ENCODE results near the gene ODAD2.

DNA sequence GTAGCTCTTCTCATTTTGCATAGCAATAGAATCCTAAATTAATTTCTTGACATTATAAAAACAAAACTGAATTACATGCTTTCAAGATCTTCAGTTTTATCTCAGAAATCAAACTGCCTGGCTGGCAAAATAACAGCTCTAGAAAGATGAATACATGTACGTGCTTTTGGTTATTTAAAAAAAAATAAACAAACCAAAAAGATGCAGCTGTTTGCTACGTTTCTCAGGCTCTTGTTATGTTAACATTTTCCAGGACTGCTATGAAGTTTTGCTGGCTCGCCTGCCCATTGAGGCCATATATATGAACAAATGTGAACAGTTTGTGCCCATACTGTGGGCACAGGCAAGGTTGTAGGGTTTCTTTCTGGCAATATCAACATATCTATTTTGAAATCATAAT is 86.6 kb downstream of the ODAD2 start:
- TF ChIP-seq, protein P1, sequence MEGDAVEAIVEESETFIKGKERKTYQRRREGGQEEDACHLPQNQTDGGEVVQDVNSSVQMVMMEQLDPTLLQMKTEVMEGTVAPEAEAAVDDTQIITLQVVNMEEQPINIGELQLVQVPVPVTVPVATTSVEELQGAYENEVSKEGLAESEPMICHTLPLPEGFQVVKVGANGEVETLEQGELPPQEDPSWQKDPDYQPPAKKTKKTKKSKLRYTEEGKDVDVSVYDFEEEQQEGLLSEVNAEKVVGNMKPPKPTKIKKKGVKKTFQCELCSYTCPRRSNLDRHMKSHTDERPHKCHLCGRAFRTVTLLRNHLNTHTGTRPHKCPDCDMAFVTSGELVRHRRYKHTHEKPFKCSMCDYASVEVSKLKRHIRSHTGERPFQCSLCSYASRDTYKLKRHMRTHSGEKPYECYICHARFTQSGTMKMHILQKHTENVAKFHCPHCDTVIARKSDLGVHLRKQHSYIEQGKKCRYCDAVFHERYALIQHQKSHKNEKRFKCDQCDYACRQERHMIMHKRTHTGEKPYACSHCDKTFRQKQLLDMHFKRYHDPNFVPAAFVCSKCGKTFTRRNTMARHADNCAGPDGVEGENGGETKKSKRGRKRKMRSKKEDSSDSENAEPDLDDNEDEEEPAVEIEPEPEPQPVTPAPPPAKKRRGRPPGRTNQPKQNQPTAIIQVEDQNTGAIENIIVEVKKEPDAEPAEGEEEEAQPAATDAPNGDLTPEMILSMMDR (IDR thresholded peaks at IDR 0.05; ENCODE audit: extremely low read depth in 1 of 2, insufficient read depth in 1 of 2, low read depth in 1 of 2, low read length in 2 of 2): no peak
- no peak for TF ChIP-seq POLR2AphosphoS5 (IDR thresholded peaks at IDR 0.05; ENCODE audit: insufficient read depth, low read depth, low read length)
- TF ChIP-seq EZH2 (IDR thresholded peaks at IDR 0.05; ENCODE audit: borderline replicate concordance, low read depth, low read length, severe bottlenecking): no peak
- no peak for TF ChIP-seq JUN (IDR thresholded peaks at IDR 0.05; ENCODE audit: borderline replicate concordance, insufficient read depth, insufficient read length, low read depth)
- TF ChIP-seq POLR2A (IDR thresholded peaks at IDR 0.05; ENCODE audit: low read depth, low read length): no peak
- TF ChIP-seq, protein P2, sequence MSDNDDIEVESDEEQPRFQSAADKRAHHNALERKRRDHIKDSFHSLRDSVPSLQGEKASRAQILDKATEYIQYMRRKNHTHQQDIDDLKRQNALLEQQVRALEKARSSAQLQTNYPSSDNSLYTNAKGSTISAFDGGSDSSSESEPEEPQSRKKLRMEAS (IDR thresholded peaks at IDR 0.05; ENCODE audit: insufficient read depth, insufficient read length): no peak
- no peak for TF ChIP-seq GATA2 (IDR thresholded peaks at IDR 0.05; ENCODE audit: insufficient read depth, insufficient read length, low read depth, low read length)
- TF ChIP-seq MYC (IDR thresholded peaks at IDR 0.05; ENCODE audit: low read depth, low read length): no peak
- TF ChIP-seq FOS (IDR thresholded peaks at IDR 0.05; ENCODE audit: borderline replicate concordance, insufficient read depth, low read length): no peak
